Stomach smooth muscle (tissue), 2 donors: ENCODE measurements around the gene MUC6.

Source experiments
- H3K27ac ChIP-seq: one replicate; pipeline ENCODE4 v1.7.0; 2013; ENCODE audit warnings: mild to moderate bottlenecking, low read length, inconsistent platforms
- H3K27me3 ChIP-seq, 2 donors: one replicate each; pipeline ENCODE4 v1.7.0; 2013; ENCODE audit warnings: low read length in 2 of 2; ENCODE audit not compliant: insufficient read depth in 2 of 2, control insufficient read depth in 1 of 2
- H3K36me3 ChIP-seq, 2 donors: one replicate each; pipeline ENCODE4 v1.7.0; 2013; ENCODE audit warnings: low read length in 2 of 2; ENCODE audit not compliant: control insufficient read depth in 2 of 2, insufficient read depth in 2 of 2
- H3K4me1 ChIP-seq: one replicate; pipeline ENCODE4 v1.7.0; 2013; ENCODE audit warnings: low read length; ENCODE audit not compliant: control insufficient read depth, insufficient read depth
- H3K4me3 ChIP-seq, 2 donors: one replicate each; pipeline ENCODE4 v1.7.0; 2013; ENCODE audit warnings: low read length in 2 of 2
- H3K9ac ChIP-seq, 2 donors: one replicate each; pipeline ENCODE4 v1.7.0; 2013; ENCODE audit warnings: low read length in 2 of 2, mild to moderate bottlenecking in 1 of 2
- H3K9me3 ChIP-seq, 2 donors: one replicate each; pipeline ENCODE4 v1.7.0; 2013; ENCODE audit warnings: low read length in 2 of 2; ENCODE audit not compliant: control insufficient read depth in 2 of 2
- donor health status: healthy.
- donor health status: Pancreatic carcinoma.

Gene MUC6

DNA sequence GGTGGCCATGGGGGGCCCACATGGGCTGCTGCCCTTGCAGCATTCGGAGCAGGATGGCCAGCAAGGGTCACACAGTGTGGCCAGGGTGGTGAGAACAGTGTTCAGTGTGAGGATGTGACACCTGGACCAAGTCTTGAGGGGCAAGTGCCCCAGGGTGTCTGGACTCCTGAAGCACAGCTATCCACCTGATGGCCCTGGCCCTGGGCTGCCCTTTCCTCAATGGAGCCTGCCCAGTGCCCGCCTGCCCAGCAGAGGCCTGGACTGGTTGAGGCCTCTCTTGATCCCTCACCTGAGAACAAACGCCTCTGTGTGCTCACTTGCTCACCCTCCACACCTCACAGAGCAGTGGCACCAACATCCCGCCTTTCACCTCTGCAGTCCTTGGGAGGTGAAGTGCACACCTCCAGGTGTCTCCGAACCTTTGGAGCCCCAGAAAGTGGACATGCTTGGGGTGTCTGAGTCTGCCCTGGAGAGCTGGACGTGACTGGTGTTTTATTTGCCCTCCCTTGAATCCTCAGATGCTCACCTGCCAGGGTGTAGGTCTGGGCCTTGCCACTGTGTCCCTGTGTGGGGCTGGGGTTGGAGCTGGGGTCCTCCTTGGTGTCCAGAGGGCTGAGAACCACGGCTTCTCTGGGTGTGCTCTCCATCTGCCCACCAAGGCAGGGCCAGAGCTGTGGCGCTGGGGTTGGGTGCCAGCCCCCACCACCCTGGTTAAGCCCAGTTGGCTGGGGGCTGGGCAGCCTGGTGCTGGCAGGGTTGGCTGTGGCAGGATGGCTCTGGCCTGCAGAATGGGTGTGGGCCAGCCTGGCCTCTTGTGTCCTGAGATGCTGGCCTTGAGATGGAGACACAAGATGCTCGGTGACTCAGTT, 34.3 kb upstream of the MUC6 start:
- Histone ChIP-seq H3K9ac (no peak overlapping the region), H3K4me3 (no peak overlapping the region), H3K36me3 (no peaks in the 10 kb centered on the region), H3K9me3 (no peaks in the 10 kb centered on the region), H3K4me1 (no peaks in the 10 kb centered on the region), H3K27me3 (peaks cover 5 to 12% of the 10 kb centered on the region in 2 donors), H3K27ac (no peak overlapping the region)

DNA sequence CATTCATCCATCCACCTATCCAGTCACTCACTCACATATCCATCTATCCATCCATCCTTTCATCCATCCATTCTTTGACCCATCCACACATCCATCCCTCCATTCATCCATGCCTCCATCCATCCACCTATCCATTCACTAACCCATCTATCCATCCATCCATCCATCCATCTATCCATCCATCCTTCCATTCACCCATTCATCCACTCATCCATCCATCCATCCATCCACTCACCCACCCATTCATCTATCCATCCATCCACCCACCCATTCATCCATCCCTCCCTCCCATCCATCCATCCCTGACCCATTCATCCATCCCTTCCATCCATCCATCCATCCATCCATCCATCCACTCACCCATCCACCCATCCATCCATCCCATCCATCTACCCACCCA, 33.2 kb upstream of the MUC6 start:
- Histone ChIP-seq H3K4me1 (no peaks in the 10 kb centered on the region), H3K4me3 (no peak overlapping the region), H3K27ac (no peak overlapping the region), H3K9ac (no peak overlapping the region), H3K9me3 (no peaks in the 10 kb centered on the region), H3K36me3 (no peaks in the 10 kb centered on the region), H3K27me3 (peaks cover 5 to 15% of the 10 kb centered on the region in 2 donors)

- Histone ChIP-seq H3K36me3 (no peaks in the 10 kb centered on the region), H3K27ac (no peak overlapping the region), H3K4me1 (no peaks in the 10 kb centered on the region)
Measured at GRCh38 chr11:1067812-1068496, 31.4 kb upstream of the MUC6 start.

GRCh38 chr11:1064167-1064566, 27.6 kb upstream of the MUC6 start:
- H3K36me3 ChIP-seq: no peaks in the 10 kb centered on the region
- no peak overlapping the region for H3K4me3 ChIP-seq
- no peaks in the 10 kb centered on the region for H3K4me1 ChIP-seq
- H3K9me3 ChIP-seq: peaks cover 0 to 6% of the 10 kb centered on the region in 2 donors
- no peak overlapping the region for H3K9ac ChIP-seq
- peaks cover 2 to 4% of the 10 kb centered on the region in 2 donors for H3K27me3 ChIP-seq
- no peak overlapping the region for H3K27ac ChIP-seq

More at GRCh38 chr11:1067812-1068496, 31.4 kb upstream of the MUC6 start:
- Histone ChIP-seq H3K27me3 (peaks cover 5 to 12% of the 10 kb centered on the region in 2 donors), H3K4me3 (no peak overlapping the region), H3K9ac (no peak overlapping the region), H3K9me3 (no peaks in the 10 kb centered on the region)

GRCh38 chr11:1062075-1062820, 25.7 kb upstream of the MUC6 start:
- Histone ChIP-seq H3K27me3 (peaks cover 3 to 4% of the 10 kb centered on the region in 2 donors), H3K9ac (no peak overlapping the region), H3K4me1 (no peaks in the 10 kb centered on the region), H3K36me3 (no peaks in the 10 kb centered on the region), H3K4me3 (no peak overlapping the region), H3K27ac (no peak overlapping the region), H3K9me3 (peaks cover 0 to 6% of the 10 kb centered on the region in 2 donors)

GRCh38 chr11:1060852-1061616, 24.5 kb upstream of the MUC6 start:
- no peaks in the 10 kb centered on the region for H3K36me3 ChIP-seq
- peaks cover 3 to 4% of the 10 kb centered on the region in 2 donors for H3K27me3 ChIP-seq
- no peak overlapping the region for H3K4me3 ChIP-seq
- no peaks in the 10 kb centered on the region for H3K4me1 ChIP-seq
- H3K9ac ChIP-seq: no peak overlapping the region
- no peak overlapping the region for H3K27ac ChIP-seq
- peaks cover 0 to 6% of the 10 kb centered on the region in 2 donors for H3K9me3 ChIP-seq

DNA sequence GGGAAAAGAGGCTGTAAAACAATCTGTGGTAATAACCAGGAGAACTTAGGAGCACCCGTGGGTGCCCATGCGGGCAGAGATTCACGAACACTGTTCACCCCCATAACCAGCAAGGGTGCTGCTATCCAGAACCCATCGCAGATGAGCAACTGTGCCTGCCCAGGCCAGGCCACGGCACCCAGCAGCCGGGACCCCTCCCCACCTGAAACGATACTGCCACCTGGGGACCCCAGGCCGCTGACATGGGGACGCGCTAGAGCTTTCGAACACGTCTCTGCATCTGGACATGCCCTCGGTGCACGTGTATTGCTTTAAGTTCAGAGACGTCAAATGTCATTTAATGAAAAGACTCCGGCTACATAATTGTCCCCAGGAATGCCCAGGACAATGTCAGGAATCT, 23.9 kb upstream of the MUC6 start:
- H3K27ac ChIP-seq: no peak overlapping the region
- H3K4me1 ChIP-seq: no peaks in the 10 kb centered on the region
- H3K4me3 ChIP-seq: no peak overlapping the region
- peaks cover 0 to 5% of the 10 kb centered on the region in 2 donors for H3K27me3 ChIP-seq
- H3K9me3 ChIP-seq: peaks cover 0 to 6% of the 10 kb centered on the region in 2 donors
- H3K9ac ChIP-seq: no peak overlapping the region
- H3K36me3 ChIP-seq: no peaks in the 10 kb centered on the region

DNA sequence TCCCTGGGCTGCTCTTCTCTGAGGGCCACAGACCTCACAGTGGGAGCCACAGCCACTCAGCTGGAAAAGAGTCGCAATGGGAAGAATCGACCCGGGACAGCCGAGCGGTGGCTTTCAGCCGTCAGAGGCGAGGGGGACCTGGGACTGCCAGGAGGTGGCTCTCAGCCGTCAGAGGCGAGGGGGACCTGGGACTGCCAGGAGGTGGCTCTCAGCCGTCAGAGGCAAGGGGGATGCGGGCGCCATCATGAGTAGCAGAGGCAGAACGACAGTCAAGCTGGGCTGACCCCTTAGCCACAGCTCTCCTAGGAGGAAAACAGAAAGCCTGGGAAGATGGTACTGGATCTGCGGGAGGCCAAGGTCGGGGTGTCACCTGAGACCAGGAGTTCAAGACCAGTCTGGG, 23.2 kb upstream of the MUC6 start:
- Histone ChIP-seq H3K27me3 (peaks cover 0 to 5% of the 10 kb centered on the region in 2 donors), H3K9ac (no peak overlapping the region), H3K4me3 (no peak overlapping the region), H3K9me3 (peaks cover 0 to 6% of the 10 kb centered on the region in 2 donors), H3K36me3 (no peaks in the 10 kb centered on the region), H3K27ac (no peak overlapping the region), H3K4me1 (no peaks in the 10 kb centered on the region)

DNA sequence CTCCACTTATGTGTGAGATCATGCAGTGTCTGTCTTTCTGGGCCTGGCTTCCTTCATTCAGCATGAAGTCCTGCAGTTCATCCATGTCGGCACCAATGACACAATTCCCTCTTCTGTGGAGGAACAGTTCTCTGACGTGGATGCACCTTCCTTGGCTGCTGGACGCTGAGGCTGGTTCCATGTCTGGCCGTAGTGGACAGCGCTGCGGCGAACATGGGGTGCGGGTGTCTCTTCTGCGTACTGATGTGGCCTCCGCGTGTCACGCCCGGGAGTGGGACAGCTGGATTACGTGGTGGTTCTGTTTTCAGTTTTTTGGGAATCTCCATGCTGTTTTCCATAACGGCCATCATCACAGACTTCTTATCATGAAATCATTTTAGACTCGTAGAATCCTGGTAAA, 21.3 kb upstream of the MUC6 start:
- no peak overlapping the region for H3K9ac ChIP-seq
- H3K27me3 ChIP-seq: peaks cover 9 to 20% of the 10 kb centered on the region in 2 donors
- H3K9me3 ChIP-seq: peaks cover 0 to 6% of the 10 kb centered on the region in 2 donors
- no peaks in the 10 kb centered on the region for H3K4me1 ChIP-seq
- no peak overlapping the region for H3K4me3 ChIP-seq
- H3K36me3 ChIP-seq: no peaks in the 10 kb centered on the region
- no peak overlapping the region for H3K27ac ChIP-seq
